HFF-Myc (cell line): ENCODE data around the gene ING5.
"Not testable (repeated sequence)": the region's sequence is repeated elsewhere in the genome, so short reads cannot be mapped to it uniquely, and the experiment has no call there.

Experiments
- DNase-seq: peaks from one replicate; pipeline ENCODE4 v3.0.0-alpha.2; 2011; ENCODE audit warnings: low read depth; ENCODE audit errors: extremely low read depth
- H3K4me3 ChIP-seq: replicated peaks from 2 replicates; pipeline ENCODE4 v1.5.1; 2011; ENCODE audit warnings: low read depth, mild to moderate bottlenecking, control low read depth, low read length
- CTCF ChIP-seq: IDR thresholded peaks from 2 replicates; pipeline ENCODE4 v1.5.1; 2012; ENCODE audit warnings: mild to moderate bottlenecking, low read depth, low read length, control low read depth; ENCODE audit errors: missing control alignments

ING5 gene

GRCh38 chr2:241759067-241759807 lies 57.4 kb downstream of the ING5 start:
- TF ChIP-seq CTCF, result no peak
- no peak overlapping the region for H3K4me3 ChIP-seq
- DNase-seq, result no peak

- not testable (repeated sequence) for DNase-seq, H3K4me3 ChIP-seq
Observed at GRCh38 chr2:241759893-241760292, 58.1 kb downstream of the ING5 start.

GRCh38 chr2:241760301-241760771 lies 58.5 kb downstream of the ING5 start:
- DNase-seq, result no peak
- TF ChIP-seq CTCF, result no peak
- no peak overlapping the region for H3K4me3 ChIP-seq

- no peak overlapping the region for H3K4me3 ChIP-seq
- DNase-seq, result no peak
- no peak for TF ChIP-seq CTCF
Observed at GRCh38 chr2:241762321-241762932, 60.6 kb downstream of the ING5 start.

- no peak for TF ChIP-seq CTCF
- H3K4me3 ChIP-seq, result no peak overlapping the region
- no peak for DNase-seq
Observed at GRCh38 chr2:241762933-241763369, 61.1 kb downstream of the ING5 start.

GRCh38 chr2:241763551-241764274 lies 61.9 kb downstream of the ING5 start:
- TF ChIP-seq CTCF, result no peak
- DNase-seq, result no peak
- H3K4me3 ChIP-seq, result no peak overlapping the region
